HepG2 (cell line): Measurements from ENCODE around the gene CTXN3. TPM values are rescaled to one million over a fixed set of nuclear protein-coding genes. Genes with fewer than 3 reads are reported as not detected.
A peak's percentile ranks its signal among the peaks of the same experiment; 100 is the strongest.

ENCODE experiments used
- ATAC-seq: fragments of 200-7000 bp; cut with Tn5 transposase; 3 replicates; pipeline ENCODE4 v1.9.1; 2020; ENCODE audit warnings: mild to moderate bottlenecking, moderate library complexity
- BruUV-seq: library from RNA; stranded (reverse); fragments of 400-500 nt; replicated peaks from 2 replicates; lab custom pipeline; 2021; lab: Mats Ljungman, UMichigan
- CTCF ChIA-PET: fragments of 300-600 bp; formaldehyde crosslinking; extraction: SDS; loops from one replicate; lab custom pipeline; 2021; ENCODE audit warnings: low total read pairs, inconsistent platforms, low intra/inter-chr PET ratio; lab: Yijun Ruan, JAX
- POLR2A ChIA-PET: fragments of 350-600 bp; sonication (Branson Sonifier 250); formaldehyde crosslinking; loops from one replicate; lab custom pipeline; 2020; ENCODE audit warnings: antibody characterized with exemption, inconsistent platforms; lab: Yijun Ruan, JAX
- DNase-seq: peaks from one replicate; pipeline ENCODE4 v3.0.0-alpha.2; 2015; ENCODE audit warnings: low spot score
- FAIRE-seq: peaks from 3 replicates; lab custom pipeline; 2011; peaks lifted over from hg19 to GRCh38; lab: Jason Lieb, UNC
- H2AFZ ChIP-seq: one replicate; pipeline ENCODE4 v1.6.1; 2011; ENCODE audit warnings: low read length, inconsistent platforms
- H3K27ac ChIP-seq: fragments of 300-600 bp; 3 replicates; pipeline ENCODE4 v1.8.0; 2011; ENCODE audit warnings: mixed run types, mild to moderate bottlenecking, mixed read lengths, low read length, inconsistent platforms; ENCODE audit not compliant: insufficient read depth; ENCODE audit errors: extremely low read length
- H3K27me3 ChIP-seq, 2 experiments: fragments of 200-600 bp in 1 of 2; 2 replicates in 1 of 2; 3 replicates in 1 of 2; pipeline versions ENCODE4 v1.6.0 to v1.8.0; 2011; ENCODE audit warnings: low read length in 2 of 2, mild to moderate bottlenecking in 2 of 2, moderate library complexity in 2 of 2, inconsistent platforms in 1 of 2; ENCODE audit not compliant: insufficient read depth in 2 of 2, control insufficient read depth in 1 of 2
- H3K36me3 ChIP-seq, 2 experiments: fragments of 200-600 bp in 1 of 2; replicated peaks in 1 of 2; 2 replicates in 1 of 2; 3 replicates in 1 of 2; pipeline versions ENCODE4 v1.5.1 to v1.8.0; 2011; ENCODE audit warnings: low read length in 2 of 2, inconsistent platforms in 1 of 2; ENCODE audit not compliant: insufficient read depth in 2 of 2, control insufficient read depth in 1 of 2
- H3K4me1 ChIP-seq: 2 replicates; pipeline ENCODE4 v1.5.1; 2012; ENCODE audit warnings: low read length, inconsistent platforms; ENCODE audit not compliant: insufficient read depth
- H3K4me2 ChIP-seq: 2 replicates; pipeline ENCODE4 v1.6.0; 2011; ENCODE audit warnings: low read depth, low read length, inconsistent platforms
- H3K4me3 ChIP-seq, 3 experiments: fragments of 200-600 bp in 1 of 3; sonication (generic), shearing (Covaris generic) in 1 of 3; replicated peaks in 1 of 3; 2 replicates each; pipeline ENCODE4 v1.5.1; 2011 to 2016; ENCODE audit warnings: low read length in 3 of 3, inconsistent platforms in 2 of 3, low read depth in 2 of 3, mild to moderate bottlenecking in 2 of 3, control low read depth in 1 of 3, mixed read lengths in 1 of 3; ENCODE audit not compliant: insufficient read depth in 1 of 3
- H3K79me2 ChIP-seq: one replicate; pipeline ENCODE4 v1.6.1; 2011; ENCODE audit warnings: low read length, inconsistent platforms; ENCODE audit not compliant: insufficient read depth
- H3K9ac ChIP-seq: 2 replicates; pipeline ENCODE4 v1.6.0; 2011; ENCODE audit warnings: mild to moderate bottlenecking, low read depth, low read length, inconsistent platforms; ENCODE audit not compliant: insufficient read depth
- H3K9me3 ChIP-seq: 2 replicates; pipeline ENCODE4 v1.5.1; 2012; ENCODE audit warnings: mild to moderate bottlenecking, low read length
- H4K20me1 ChIP-seq: 2 replicates; pipeline ENCODE4 v1.6.0; 2011; ENCODE audit warnings: inconsistent platforms, mild to moderate bottlenecking, low read length, moderate library complexity; ENCODE audit not compliant: insufficient read depth
- CEBPB ChIP-seq: IDR thresholded peaks from 2 replicates; pipeline ENCODE4 v1.6.1; 2011; ENCODE audit warnings: low read depth, low read length, improper control_type of control experiment, borderline replicate concordance
- MNT ChIP-seq: fragments of 450-650 bp; IDR thresholded peaks from 2 replicates; pipeline ENCODE4 v1.6.1; 2016
- SMARCC2 ChIP-seq: fragments of 450-650 bp; IDR thresholded peaks from 2 replicates; pipeline ENCODE4 v1.6.1; 2017; ENCODE audit warnings: antibody characterized with exemption, mild to moderate bottlenecking
- WGBS: methylation state at CpG from one replicate; pipeline ENCODE4 v1.1.6; 2017; ENCODE audit warnings: low lambda C conversion rate; 5-methylcytosine and 5-hydroxymethylcytosine counted together
- in situ Hi-C: cut with HindIII; loops from 2 replicates; pipeline ENCODE4 v1.10.0; 2017; ENCODE audit warnings: low pct_unique_long_range_greater_than_20kb; ENCODE audit not compliant: extremely low pct_ligation_motif_present
- intact Hi-C: fragments of 100-400 bp; cut with micrococcal nuclease; formaldehyde crosslinking; loops from one replicate; pipeline ENCODE4 v1.10.0; 2022; ENCODE audit not compliant: unreplicated experiment
- polyA plus RNA-seq, 8 experiments: library from polyadenylated mRNA; depleted of rRNA in 3 of 8; stranded (reverse) in 7 of 8; unstranded in 1 of 8; fragments of >200 nt; fragmentation: Illumina TruSeq in 4 of 8; extraction: Trizol in 4 of 8; gene quantifications; 2 replicates each; pipeline versions ENCODE4 v1.2.1 to v1.2.3, GENCODE V29; 2011 to 2016; ENCODE audit warnings: low read depth in 4 of 8, missing spikeins in 1 of 8, mixed read lengths in 1 of 8; ENCODE audit not compliant: insufficient read depth in 1 of 8
- total RNA-seq, 5 experiments: library from RNA; depleted of rRNA; stranded (reverse); fragments of >200 nt; fragmentation: Illumina TruSeq; extraction: Trizol; gene quantifications; 2 replicates each; pipeline ENCODE4 v1.2.3, GENCODE V29; 2016; ENCODE audit warnings: low read depth in 1 of 5

The CTXN3 gene
- total and polyA plus RNA-seq, 2 of the 13 experiments (the other 11 are each of a cell fraction or from before 2014, with no cell fraction given) = not detected

GRCh38 chr5:127634007-127634406 lies 14.9 kb upstream of the CTXN3 start:
- POLR2A ChIA-PET = no interaction called here
- in situ Hi-C loops = no loop called here
- Histone ChIP-seq H3K4me3 (no peak overlapping the region), H2AFZ (no peak overlapping the region), H4K20me1 (no peaks in the 10 kb centered on the region), H3K9ac (no peak overlapping the region), H3K36me3 (no peaks in the 10 kb centered on the region), H3K27ac (no peak overlapping the region), H3K4me1 (no peaks in the 10 kb centered on the region), H3K4me2 (no peak overlapping the region), H3K27me3 (no peaks in the 10 kb centered on the region), H3K79me2 (no peaks in the 10 kb centered on the region), H3K9me3 (no peaks in the 10 kb centered on the region)
- CTCF ChIA-PET = no interaction called here
- intact Hi-C loops = no loop called here
- DNase-seq (no peak), FAIRE-seq (no peak), ATAC-seq (no peak)
- no TSS peak for BruUV-seq
- TF ChIP-seq MNT = no peak
- TF ChIP-seq CEBPB = peak; percentile 59; the same call in 1 of the 2 replicates

DNA sequence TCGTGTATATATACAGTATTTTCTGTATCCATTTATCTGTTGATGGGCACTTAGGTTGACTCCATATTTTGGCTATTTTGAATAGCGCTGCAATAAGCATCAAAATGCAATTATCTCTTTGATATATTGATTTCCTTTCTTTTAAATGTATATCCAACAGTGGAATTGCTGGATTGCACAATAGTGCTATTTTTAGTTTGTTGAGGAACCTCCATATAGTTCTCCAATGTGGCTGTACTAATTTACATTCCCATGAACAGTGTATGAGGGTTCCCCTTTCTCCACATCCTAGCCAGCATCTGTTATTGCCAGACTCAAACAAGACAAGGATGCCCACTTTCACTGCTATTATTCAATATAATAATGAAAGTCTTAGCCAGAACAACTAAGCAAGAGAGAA lies 9.1 kb upstream of the CTXN3 start:
- DNase-seq = no peak
- no peak for FAIRE-seq
- H2AFZ ChIP-seq = no peak overlapping the region
- no peak overlapping the region for H3K9ac ChIP-seq
- H3K79me2 ChIP-seq = no peaks in the 10 kb centered on the region
- intact Hi-C loops (no loop called here), in situ Hi-C loops (no loop called here)
- no peaks in the 10 kb centered on the region; a peak in 1 of 5 replicates for H3K27me3 ChIP-seq
- ChIA-PET CTCF (no interaction called here), POLR2A (no interaction called here)
- no TSS peak for BruUV-seq
- no peaks in the 10 kb centered on the region for H3K9me3 ChIP-seq
- no peak for TF ChIP-seq SMARCC2
- TF ChIP-seq CEBPB = peak; percentile 55; the same call in 1 of the 2 replicates
- no peak for ATAC-seq
- no peaks in the 10 kb centered on the region for H4K20me1 ChIP-seq
- no peak overlapping the region for H3K4me3 ChIP-seq
- H3K27ac ChIP-seq = no peak overlapping the region
- H3K4me1 ChIP-seq = no peaks in the 10 kb centered on the region
- H3K4me2 ChIP-seq = no peak overlapping the region
- H3K36me3 ChIP-seq = no peaks in the 10 kb centered on the region
- 0% methylated on average over 2 of the region's 2 CpGs for WGBS
